Mucosa of stomach (tissue), 1 donor: Measurements from ENCODE around the gene VTA1.
"Not testable (repeated sequence)": the region's sequence is repeated elsewhere in the genome, so short reads cannot be mapped to it uniquely, and the experiment has no call there.

Source experiments
- H3K27me3 ChIP-seq: one replicate; pipeline ENCODE4 v1.7.0; 2013; ENCODE audit warnings: mild to moderate bottlenecking, low read length; ENCODE audit not compliant: control insufficient read depth, insufficient read depth
- H3K36me3 ChIP-seq: one replicate; pipeline ENCODE4 v1.7.0; 2013; ENCODE audit warnings: low read length; ENCODE audit not compliant: control insufficient read depth, insufficient read depth
- H3K4me1 ChIP-seq: one replicate; pipeline ENCODE4 v1.7.0; 2013; ENCODE audit warnings: mild to moderate bottlenecking, low read length; ENCODE audit not compliant: control insufficient read depth, insufficient read depth
- H3K4me3 ChIP-seq: one replicate; pipeline ENCODE4 v1.7.0; 2013; ENCODE audit warnings: low read length
- H3K9ac ChIP-seq: one replicate; pipeline ENCODE4 v1.7.0; 2013; ENCODE audit warnings: mild to moderate bottlenecking, low read length, moderate library complexity
- H3K9me3 ChIP-seq: one replicate; pipeline ENCODE4 v1.7.0; 2013; ENCODE audit warnings: mild to moderate bottlenecking, low read length, moderate library complexity; ENCODE audit not compliant: control insufficient read depth
- donor health status: Pancreatic carcinoma.

VTA1 gene

GRCh38 chr6:142152746-142153145 is 5.7 kb downstream of the VTA1 start:
- Histone ChIP-seq H3K4me1 (no peaks in the 10 kb centered on the region), H3K27me3 (no peaks in the 10 kb centered on the region), H3K9me3 (no peaks in the 10 kb centered on the region), H3K4me3 (no peak overlapping the region), H3K36me3 (no peaks in the 10 kb centered on the region), H3K9ac (no peak overlapping the region)

GRCh38 chr6:142153196-142153595 is 6.1 kb downstream of the VTA1 start:
- Histone ChIP-seq H3K27me3 (no peaks in the 10 kb centered on the region), H3K4me1 (no peaks in the 10 kb centered on the region), H3K9me3 (no peaks in the 10 kb centered on the region), H3K9ac (no peak overlapping the region), H3K4me3 (no peak overlapping the region), H3K36me3 (no peaks in the 10 kb centered on the region)

DNA sequence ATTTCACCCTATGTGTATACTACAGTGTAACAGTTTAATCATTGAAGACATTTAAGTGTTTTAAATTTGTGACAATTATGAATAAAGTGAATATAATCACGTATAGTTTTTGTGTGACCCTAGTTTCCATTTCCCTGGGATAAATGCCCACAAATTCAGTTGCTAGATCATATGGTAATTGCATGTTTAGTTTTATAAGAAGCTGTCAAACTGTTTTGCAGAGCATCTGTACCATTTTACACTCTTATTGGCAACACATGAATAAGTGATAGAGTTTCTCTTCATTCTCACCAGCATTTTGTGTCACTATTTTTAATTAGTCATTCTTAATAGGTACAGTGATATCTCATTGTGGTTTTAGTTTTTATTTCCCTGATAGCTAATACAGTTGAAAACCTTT is 7.3 kb downstream of the VTA1 start:
- no peaks in the 10 kb centered on the region for H3K27me3 ChIP-seq
- H3K36me3 ChIP-seq = no peaks in the 10 kb centered on the region
- no peaks in the 10 kb centered on the region for H3K9me3 ChIP-seq
- H3K4me1 ChIP-seq = no peaks in the 10 kb centered on the region
- H3K9ac ChIP-seq = no peak overlapping the region
- no peak overlapping the region for H3K4me3 ChIP-seq

GRCh38 chr6:142155091-142155490 is 8.0 kb downstream of the VTA1 start:
- Histone ChIP-seq H3K9ac (no peak overlapping the region), H3K36me3 (no peaks in the 10 kb centered on the region)

DNA sequence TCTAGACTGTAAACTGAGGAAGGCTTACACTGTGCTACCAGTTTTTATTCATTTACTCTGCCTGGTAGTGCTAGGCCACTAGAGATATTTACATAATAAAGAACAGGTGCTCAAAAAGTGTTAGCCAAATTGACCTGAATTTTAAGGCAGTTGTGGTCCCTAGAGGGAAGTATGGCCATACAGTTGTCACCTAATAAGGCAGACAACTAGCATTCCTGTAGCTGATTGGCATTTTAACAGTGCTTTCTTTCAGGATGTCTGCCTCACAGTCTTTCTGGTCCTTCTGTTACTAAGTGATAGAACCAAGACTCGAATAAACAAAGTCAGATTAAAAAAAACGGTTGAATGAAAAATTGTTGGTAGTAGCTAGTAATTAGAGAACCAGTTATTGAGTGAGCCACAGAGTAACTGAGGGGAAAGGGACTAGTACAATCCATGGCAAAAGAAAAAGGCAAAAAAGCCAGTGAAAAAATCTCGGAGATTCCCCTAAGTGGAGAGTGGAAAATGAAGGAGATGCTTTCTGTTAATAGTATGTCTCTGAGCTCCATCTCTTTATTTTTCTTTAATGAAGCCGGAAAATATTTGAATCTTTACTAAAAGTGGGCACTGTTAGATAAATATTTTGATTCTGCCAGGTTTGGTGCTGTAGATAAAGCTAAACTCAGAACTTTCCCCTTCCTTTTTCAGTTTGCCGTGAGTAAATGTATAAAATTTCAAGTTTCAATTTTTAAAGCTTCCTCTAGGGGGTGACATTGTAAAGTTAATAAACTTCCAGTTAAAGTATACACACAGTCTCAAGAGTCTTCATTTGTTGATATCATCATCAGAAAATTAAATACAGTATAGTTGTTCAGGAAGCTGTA is 9.1 kb downstream of the VTA1 start:
- H3K4me3 ChIP-seq = no peak overlapping the region
- H3K9ac ChIP-seq = no peak overlapping the region
- H3K4me1 ChIP-seq = no peaks in the 10 kb centered on the region
- no peaks in the 10 kb centered on the region for H3K27me3 ChIP-seq
- H3K36me3 ChIP-seq = no peaks in the 10 kb centered on the region
- H3K9me3 ChIP-seq = no peaks in the 10 kb centered on the region

More at GRCh38 chr6:142155091-142155490, 8.0 kb downstream of the VTA1 start:
- no peaks in the 10 kb centered on the region for H3K4me1 ChIP-seq
- no peak overlapping the region for H3K4me3 ChIP-seq
- H3K27me3 ChIP-seq = no peaks in the 10 kb centered on the region
- no peaks in the 10 kb centered on the region for H3K9me3 ChIP-seq

GRCh38 chr6:142156758-142157068 is 9.7 kb downstream of the VTA1 start:
- H3K4me3 ChIP-seq, H3K27me3 ChIP-seq, H3K4me1 ChIP-seq, H3K9me3 ChIP-seq, H3K9ac ChIP-seq, H3K36me3 ChIP-seq: not testable (repeated sequence)

GRCh38 chr6:142162780-142163179 is 15.7 kb downstream of the VTA1 start:
- no peaks in the 10 kb centered on the region for H3K4me1 ChIP-seq
- H3K36me3 ChIP-seq = no peaks in the 10 kb centered on the region
- no peaks in the 10 kb centered on the region for H3K27me3 ChIP-seq
- H3K9ac ChIP-seq = no peak overlapping the region
- H3K4me3 ChIP-seq = no peak overlapping the region
- no peaks in the 10 kb centered on the region for H3K9me3 ChIP-seq

DNA sequence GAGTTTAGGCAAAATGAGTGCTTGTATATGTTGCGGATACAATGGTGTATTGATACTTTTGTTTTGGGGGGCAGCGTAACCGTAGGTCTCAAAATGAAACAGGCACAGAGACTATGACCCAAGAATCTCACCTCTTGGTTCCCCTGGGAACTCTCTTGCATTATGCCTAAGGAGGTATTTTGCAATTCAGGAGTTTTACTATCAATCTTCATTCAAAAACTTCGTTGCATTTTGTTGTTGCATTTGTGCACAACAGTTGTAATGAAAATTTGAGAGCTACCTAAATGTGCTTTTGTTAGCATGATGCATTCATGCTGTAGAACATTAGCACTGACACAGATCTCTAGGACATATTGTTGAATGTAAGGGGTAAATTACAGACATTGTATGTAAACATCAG is 18.2 kb downstream of the VTA1 start:
- H3K9ac ChIP-seq = no peak overlapping the region

GRCh38 chr6:142167071-142167470 is 20.0 kb downstream of the VTA1 start:
- Histone ChIP-seq H3K9ac (no peak overlapping the region), H3K4me3 (no peak overlapping the region), H3K36me3 (no peaks in the 10 kb centered on the region), H3K27me3 (no peaks in the 10 kb centered on the region), H3K4me1 (peaks cover 5% of the 10 kb centered on the region), H3K9me3 (no peaks in the 10 kb centered on the region)

More for the DNA sequence above, 18.2 kb downstream of the VTA1 start:
- Histone ChIP-seq H3K27me3 (no peaks in the 10 kb centered on the region), H3K4me1 (no peaks in the 10 kb centered on the region), H3K9me3 (no peaks in the 10 kb centered on the region), H3K36me3 (no peaks in the 10 kb centered on the region), H3K4me3 (no peak overlapping the region)

DNA sequence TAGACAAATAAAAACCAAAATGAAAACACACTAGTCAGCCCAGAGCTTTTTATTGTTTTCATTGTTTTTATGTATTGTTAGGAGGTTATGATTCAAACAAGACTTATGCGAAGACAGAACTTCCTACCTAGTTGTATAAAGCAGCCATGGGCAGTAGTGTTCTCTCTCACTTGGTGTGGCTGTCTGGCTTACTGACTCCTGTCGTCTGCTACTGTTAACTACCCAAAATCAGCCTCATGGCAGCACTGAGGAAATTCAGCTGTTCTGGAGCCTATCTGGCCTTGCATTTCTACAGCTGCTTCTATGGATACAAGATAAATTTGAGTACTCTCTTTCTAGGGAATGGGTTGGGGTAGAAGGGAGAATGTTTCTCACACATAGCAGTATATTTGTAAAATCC is 20.4 kb downstream of the VTA1 start:
- peaks cover 5% of the 10 kb centered on the region for H3K4me1 ChIP-seq
- no peaks in the 10 kb centered on the region for H3K27me3 ChIP-seq
- no peak overlapping the region for H3K9ac ChIP-seq
- no peak overlapping the region for H3K4me3 ChIP-seq
- H3K9me3 ChIP-seq = no peaks in the 10 kb centered on the region
- H3K36me3 ChIP-seq = no peaks in the 10 kb centered on the region

DNA sequence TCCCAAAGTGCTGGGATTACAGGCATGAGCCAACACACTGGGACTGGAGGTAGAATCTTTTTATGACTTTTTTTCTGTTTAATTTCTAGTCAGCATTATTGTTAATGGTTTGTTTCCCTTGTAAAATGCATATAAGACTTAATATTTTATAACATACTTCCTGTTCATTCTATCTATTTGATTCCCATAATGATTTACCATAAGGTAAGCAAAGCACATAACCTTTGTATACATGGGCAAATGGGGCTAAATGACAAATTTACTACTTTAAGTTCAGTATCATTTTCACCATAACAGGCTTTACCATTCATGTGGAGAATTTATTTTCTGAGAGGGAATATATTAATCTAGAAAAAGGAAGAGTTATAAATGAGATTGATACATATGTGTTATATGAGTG is 24.3 kb downstream of the VTA1 start:
- Histone ChIP-seq H3K4me3 (no peak overlapping the region), H3K4me1 (peaks cover 5% of the 10 kb centered on the region), H3K9ac (no peak overlapping the region), H3K36me3 (peaks cover 3% of the 10 kb centered on the region), H3K27me3 (no peaks in the 10 kb centered on the region), H3K9me3 (no peaks in the 10 kb centered on the region)

DNA sequence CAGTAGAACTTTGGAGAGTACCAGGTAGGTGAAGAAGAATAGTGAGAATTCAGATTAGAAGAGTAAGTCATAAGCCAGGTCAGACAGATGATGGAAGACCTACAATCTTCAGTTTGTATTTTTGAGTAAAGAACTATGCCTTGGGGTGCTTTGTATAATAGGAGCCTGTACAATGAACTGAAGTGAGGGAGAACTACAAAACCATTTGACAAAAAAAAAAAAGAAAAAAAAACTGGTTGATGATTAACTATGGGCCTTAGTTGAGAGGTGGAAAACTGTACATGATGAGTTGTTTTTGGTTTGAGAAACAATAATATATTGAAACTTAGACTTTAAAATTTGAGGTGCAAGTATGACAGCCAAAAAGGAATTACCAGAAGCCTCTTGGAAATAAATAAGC is 25.7 kb downstream of the VTA1 start:
- H3K9ac ChIP-seq = no peak overlapping the region
- no peaks in the 10 kb centered on the region for H3K9me3 ChIP-seq
- H3K36me3 ChIP-seq = peaks cover 3% of the 10 kb centered on the region
- no peaks in the 10 kb centered on the region for H3K27me3 ChIP-seq
- H3K4me3 ChIP-seq = no peak overlapping the region
- H3K4me1 ChIP-seq = peaks cover 5% of the 10 kb centered on the region

DNA sequence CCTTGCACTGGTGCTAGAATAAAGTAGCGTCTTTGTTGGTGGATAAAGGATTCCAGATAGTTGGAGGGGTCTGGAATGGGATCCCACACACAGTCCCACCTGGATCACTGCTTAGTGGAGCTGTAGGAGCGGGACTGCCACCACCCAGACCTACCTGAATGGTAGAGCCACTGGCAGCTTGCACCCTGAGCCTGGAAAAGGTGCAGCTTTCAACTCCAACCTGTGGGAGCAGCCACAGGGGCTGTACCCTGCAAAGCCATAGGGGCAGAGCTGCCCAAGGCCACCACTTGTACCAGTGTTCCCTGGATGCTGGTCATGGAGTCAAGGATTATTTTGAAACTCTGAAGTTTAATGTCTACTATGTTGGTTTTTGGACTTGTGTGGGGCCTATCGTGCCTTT is 26.9 kb downstream of the VTA1 start:
- Histone ChIP-seq H3K9ac (no peak overlapping the region), H3K4me1 (peaks cover 5% of the 10 kb centered on the region), H3K27me3 (no peaks in the 10 kb centered on the region), H3K4me3 (no peak overlapping the region), H3K9me3 (no peaks in the 10 kb centered on the region), H3K36me3 (peaks cover 3% of the 10 kb centered on the region)
